ENCODE results near the gene PLA2G4B.
A peak's percentile ranks its signal among the peaks of the same experiment; 100 is the strongest.
"Not testable (repeated sequence)": the region's sequence is repeated elsewhere in the genome, so short reads cannot be mapped to it uniquely, and the experiment has no call there.

The PLA2G4B gene

DNA sequence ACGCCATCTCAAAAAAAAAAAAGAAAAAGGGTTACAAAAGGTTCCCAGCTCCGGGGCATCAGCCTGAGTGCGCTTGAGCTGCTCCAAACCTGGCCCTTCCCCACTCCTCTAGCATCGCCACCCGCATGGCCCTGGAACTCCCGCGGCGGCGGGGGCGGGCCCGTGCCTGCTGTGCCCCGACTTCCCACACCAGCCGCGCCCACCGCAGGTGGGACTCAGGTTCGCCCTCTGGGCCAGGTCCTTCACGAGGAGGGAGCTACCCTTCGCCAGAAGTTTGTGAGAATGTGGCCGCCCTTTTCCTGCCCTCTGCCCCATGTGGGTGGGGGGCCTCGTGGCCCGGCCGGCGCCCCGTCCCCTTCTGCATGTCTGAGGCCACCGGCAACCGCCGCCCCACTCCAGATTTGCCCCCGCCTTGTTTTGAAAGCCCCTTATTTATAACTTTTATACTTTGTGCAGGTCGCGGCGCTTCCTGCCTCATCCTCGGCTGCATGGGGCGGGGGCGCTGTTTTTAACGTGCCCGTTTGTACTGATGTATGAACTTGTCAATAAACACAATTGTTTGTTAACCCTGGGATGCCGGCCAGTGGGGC lies 11.3 kb upstream of the PLA2G4B start:
- Histone ChIP-seq H3K9ac (ENCODE audit: low read depth in 1 of 2, low read length in 2 of 2) (peak overlapping the region; percentile 48 to 54), H3K27ac (ENCODE audit: low read depth, low read length) (no peak overlapping the region), H3K36me3 (ENCODE audit: control insufficient read depth in 1 of 2, insufficient read depth in 2 of 2, low read length in 2 of 2) (peaks cover 13 to 35% of the 10 kb centered on the region in 2 donors), H3K9me3 (ENCODE audit: control insufficient read depth in 1 of 2, low read length in 2 of 2) (no peaks in the 10 kb centered on the region), H3K27me3 (ENCODE audit: control insufficient read depth in 1 of 2, insufficient read depth in 2 of 2, low read length in 2 of 2) (no peaks in the 10 kb centered on the region), H3K4me1 (ENCODE audit: control insufficient read depth in 1 of 2, insufficient read depth in 2 of 2, low read length in 2 of 2) (peaks cover 10 to 20% of the 10 kb centered on the region in 2 donors), H3K4me3 (ENCODE audit: low read depth in 1 of 2, low read length in 2 of 2) (peak overlapping the region; percentile 67 to 70)

GRCh38 chr15:41827880-41828806 lies 10.5 kb upstream of the PLA2G4B start, which contains the start of gene JMJD7:
TSS of gene JMJD7 (plus strand) at chr15:41828092. CDS start at chr15:41828125, 33 bp downstream.
- peak within 1 kb of the TSS; percentile 98 for H3K4me3 ChIP-seq (ENCODE audit: low read depth in 1 of 2, low read length in 2 of 2)
- H3K27me3 ChIP-seq (ENCODE audit: control insufficient read depth in 1 of 2, insufficient read depth in 2 of 2, low read length in 2 of 2), result no peaks in the 10 kb centered on the region
- H3K9me3 ChIP-seq (ENCODE audit: control insufficient read depth in 1 of 2, low read length in 2 of 2), result no peaks in the 10 kb centered on the region
- peaks cover 16 to 20% of the 10 kb centered on the region in 2 donors for H3K4me1 ChIP-seq (ENCODE audit: control insufficient read depth in 1 of 2, insufficient read depth in 2 of 2, low read length in 2 of 2)
- H3K9ac ChIP-seq (ENCODE audit: low read depth in 1 of 2, low read length in 2 of 2), result peak within 1 kb of the TSS; percentile 95 to 96
- peaks cover 13 to 31% of the 10 kb centered on the region in 2 donors for H3K36me3 ChIP-seq (ENCODE audit: control insufficient read depth in 1 of 2, insufficient read depth in 2 of 2, low read length in 2 of 2)
- H3K27ac ChIP-seq (ENCODE audit: low read depth, low read length), result peak within 1 kb of the TSS; percentile 61

GRCh38 chr15:41828807-41829141 lies 9.9 kb upstream of the PLA2G4B start:
- peak overlapping the region; percentile 61 for H3K27ac ChIP-seq (ENCODE audit: low read depth, low read length)
- H3K9me3 ChIP-seq (ENCODE audit: control insufficient read depth in 1 of 2, low read length in 2 of 2), result no peaks in the 10 kb centered on the region
- H3K9ac ChIP-seq (ENCODE audit: low read depth in 1 of 2, low read length in 2 of 2), result peak overlapping the region; percentile 95 to 96
- H3K36me3 ChIP-seq (ENCODE audit: control insufficient read depth in 1 of 2, insufficient read depth in 2 of 2, low read length in 2 of 2), result peaks cover 8 to 25% of the 10 kb centered on the region in 2 donors
- H3K4me1 ChIP-seq (ENCODE audit: control insufficient read depth in 1 of 2, insufficient read depth in 2 of 2, low read length in 2 of 2), result peaks cover 16 to 20% of the 10 kb centered on the region in 2 donors
- no peaks in the 10 kb centered on the region for H3K27me3 ChIP-seq (ENCODE audit: control insufficient read depth in 1 of 2, insufficient read depth in 2 of 2, low read length in 2 of 2)
- peak overlapping the region; percentile 98 for H3K4me3 ChIP-seq (ENCODE audit: low read depth in 1 of 2, low read length in 2 of 2)

GRCh38 chr15:41829959-41830646 lies 8.5 kb upstream of the PLA2G4B start:
- H3K4me1 ChIP-seq (ENCODE audit: control insufficient read depth in 1 of 2, insufficient read depth in 2 of 2, low read length in 2 of 2), result peaks cover 16 to 20% of the 10 kb centered on the region in 2 donors

DNA sequence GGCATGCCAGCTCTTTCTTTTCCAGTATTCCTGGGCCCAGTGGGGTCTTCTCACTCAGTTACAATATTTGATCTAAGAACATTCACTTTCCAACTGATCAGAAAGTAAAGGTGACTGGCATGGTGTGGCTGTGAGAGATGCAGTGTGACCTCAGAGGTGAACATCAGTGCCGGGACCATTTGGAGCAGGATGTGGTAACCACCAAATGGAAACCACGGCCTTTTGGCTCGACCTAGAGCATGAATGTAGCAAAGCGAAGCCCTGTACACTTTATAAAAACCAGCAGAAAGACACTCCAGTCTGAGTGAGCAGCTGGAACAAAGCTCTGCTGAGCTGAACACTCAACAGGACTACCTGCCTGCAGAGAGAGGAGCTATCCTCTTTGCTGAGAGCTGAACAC lies 7.4 kb upstream of the PLA2G4B start:
- H3K27ac ChIP-seq (ENCODE audit: low read depth, low read length); H3K9ac ChIP-seq (ENCODE audit: low read depth in 1 of 2, low read length in 2 of 2); H3K27me3 ChIP-seq (ENCODE audit: control insufficient read depth in 1 of 2, insufficient read depth in 2 of 2, low read length in 2 of 2); H3K9me3 ChIP-seq (ENCODE audit: control insufficient read depth in 1 of 2, low read length in 2 of 2); H3K4me3 ChIP-seq (ENCODE audit: low read depth in 1 of 2, low read length in 2 of 2): not testable (repeated sequence)
- Histone ChIP-seq H3K36me3 (ENCODE audit: control insufficient read depth in 1 of 2, insufficient read depth in 2 of 2, low read length in 2 of 2) (peaks cover 0 to 16% of the 10 kb centered on the region in 2 donors), H3K4me1 (ENCODE audit: control insufficient read depth in 1 of 2, insufficient read depth in 2 of 2, low read length in 2 of 2) (peaks cover 16 to 20% of the 10 kb centered on the region in 2 donors)

More at GRCh38 chr15:41829959-41830646, 8.5 kb upstream of the PLA2G4B start:
- no peaks in the 10 kb centered on the region for H3K9me3 ChIP-seq (ENCODE audit: control insufficient read depth in 1 of 2, low read length in 2 of 2)
- H3K9ac ChIP-seq (ENCODE audit: low read depth in 1 of 2, low read length in 2 of 2), result no peak overlapping the region
- peaks cover 0 to 16% of the 10 kb centered on the region in 2 donors for H3K36me3 ChIP-seq (ENCODE audit: control insufficient read depth in 1 of 2, insufficient read depth in 2 of 2, low read length in 2 of 2)
- H3K27me3 ChIP-seq (ENCODE audit: control insufficient read depth in 1 of 2, insufficient read depth in 2 of 2, low read length in 2 of 2), result no peaks in the 10 kb centered on the region
- no peak overlapping the region for H3K4me3 ChIP-seq (ENCODE audit: low read depth in 1 of 2, low read length in 2 of 2)
- H3K27ac ChIP-seq (ENCODE audit: low read depth, low read length), result no peak overlapping the region

- peaks cover 0 to 23% of the 10 kb centered on the region in 2 donors for H3K36me3 ChIP-seq (ENCODE audit: control insufficient read depth in 1 of 2, insufficient read depth in 2 of 2, low read length in 2 of 2)
- no peaks in the 10 kb centered on the region for H3K9me3 ChIP-seq (ENCODE audit: control insufficient read depth in 1 of 2, low read length in 2 of 2)
- no peak overlapping the region for H3K4me3 ChIP-seq (ENCODE audit: low read depth in 1 of 2, low read length in 2 of 2)
- H3K4me1 ChIP-seq (ENCODE audit: control insufficient read depth in 1 of 2, insufficient read depth in 2 of 2, low read length in 2 of 2), result peaks cover 16 to 20% of the 10 kb centered on the region in 2 donors
- no peak overlapping the region for H3K9ac ChIP-seq (ENCODE audit: low read depth in 1 of 2, low read length in 2 of 2)
- no peak overlapping the region for H3K27ac ChIP-seq (ENCODE audit: low read depth, low read length)
- no peaks in the 10 kb centered on the region for H3K27me3 ChIP-seq (ENCODE audit: control insufficient read depth in 1 of 2, insufficient read depth in 2 of 2, low read length in 2 of 2)
Measured at GRCh38 chr15:41832208-41832607, 6.4 kb upstream of the PLA2G4B start.

DNA sequence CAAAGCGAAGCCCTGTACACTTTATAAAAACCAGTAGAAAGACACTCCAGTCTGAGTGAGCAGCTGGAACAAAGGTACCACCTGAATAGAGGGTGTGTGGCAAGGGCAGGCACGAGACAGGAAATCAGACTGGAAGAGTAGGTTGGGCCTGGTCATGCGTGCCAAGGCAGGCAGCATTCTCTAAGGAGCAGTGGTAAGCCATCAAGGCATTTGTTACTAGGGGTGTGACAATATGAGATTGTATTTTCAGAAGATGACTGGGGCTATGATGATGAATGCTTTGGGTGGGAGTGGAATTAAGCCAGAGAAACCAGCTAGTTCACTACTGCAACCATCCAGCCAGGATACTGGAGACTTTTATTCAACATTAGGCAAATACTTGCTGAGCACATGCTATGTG lies 5.8 kb upstream of the PLA2G4B start:
- Histone ChIP-seq H3K27me3 (ENCODE audit: control insufficient read depth in 1 of 2, insufficient read depth in 2 of 2, low read length in 2 of 2) (no peaks in the 10 kb centered on the region), H3K9ac (ENCODE audit: low read depth in 1 of 2, low read length in 2 of 2) (no peak overlapping the region), H3K4me3 (ENCODE audit: low read depth in 1 of 2, low read length in 2 of 2) (no peak overlapping the region), H3K4me1 (ENCODE audit: control insufficient read depth in 1 of 2, insufficient read depth in 2 of 2, low read length in 2 of 2) (peaks cover 15 to 16% of the 10 kb centered on the region in 2 donors), H3K27ac (ENCODE audit: low read depth, low read length) (no peak overlapping the region), H3K36me3 (ENCODE audit: control insufficient read depth in 1 of 2, insufficient read depth in 2 of 2, low read length in 2 of 2) (peaks cover 0 to 24% of the 10 kb centered on the region in 2 donors), H3K9me3 (ENCODE audit: control insufficient read depth in 1 of 2, low read length in 2 of 2) (no peaks in the 10 kb centered on the region)

- H3K4me1 ChIP-seq (ENCODE audit: control insufficient read depth in 1 of 2, insufficient read depth in 2 of 2, low read length in 2 of 2), result peaks cover 10 to 11% of the 10 kb centered on the region in 2 donors
- no peaks in the 10 kb centered on the region for H3K27me3 ChIP-seq (ENCODE audit: control insufficient read depth in 1 of 2, insufficient read depth in 2 of 2, low read length in 2 of 2)
- peaks cover 0 to 24% of the 10 kb centered on the region in 2 donors for H3K36me3 ChIP-seq (ENCODE audit: control insufficient read depth in 1 of 2, insufficient read depth in 2 of 2, low read length in 2 of 2)
- H3K9me3 ChIP-seq (ENCODE audit: control insufficient read depth in 1 of 2, low read length in 2 of 2), result no peaks in the 10 kb centered on the region
- H3K27ac ChIP-seq (ENCODE audit: low read depth, low read length), result no peak overlapping the region
- no peak overlapping the region for H3K9ac ChIP-seq (ENCODE audit: low read depth in 1 of 2, low read length in 2 of 2)
- no peak overlapping the region for H3K4me3 ChIP-seq (ENCODE audit: low read depth in 1 of 2, low read length in 2 of 2)
Measured at GRCh38 chr15:41834096-41834495, 4.6 kb upstream of the PLA2G4B start.

DNA sequence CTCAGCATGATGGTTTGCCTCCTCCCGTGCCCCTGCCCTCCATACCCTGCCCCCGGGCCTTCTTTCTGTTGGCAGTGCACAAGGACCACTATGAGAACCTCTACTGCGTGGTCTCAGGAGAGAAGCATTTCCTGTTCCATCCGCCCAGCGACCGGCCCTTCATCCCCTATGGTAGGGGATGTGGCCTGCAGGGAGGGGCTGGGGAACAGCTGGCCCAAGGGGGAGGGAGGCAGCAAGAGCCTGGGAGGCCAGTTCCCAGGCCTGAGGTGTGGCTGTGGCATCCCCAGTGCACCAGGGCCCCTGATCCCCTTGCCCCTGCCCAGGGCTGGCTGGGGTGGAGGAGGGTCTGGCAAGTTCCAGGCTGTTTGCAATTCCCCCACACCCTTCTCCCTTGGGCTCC lies 2.6 kb upstream of the PLA2G4B start:
- Histone ChIP-seq H3K9ac (ENCODE audit: low read depth in 1 of 2, low read length in 2 of 2) (no peak overlapping the region), H3K4me3 (ENCODE audit: low read depth in 1 of 2, low read length in 2 of 2) (no peak overlapping the region), H3K36me3 (ENCODE audit: control insufficient read depth in 1 of 2, insufficient read depth in 2 of 2, low read length in 2 of 2) (peaks cover 0 to 31% of the 10 kb centered on the region in 2 donors), H3K27me3 (ENCODE audit: control insufficient read depth in 1 of 2, insufficient read depth in 2 of 2, low read length in 2 of 2) (no peaks in the 10 kb centered on the region), H3K27ac (ENCODE audit: low read depth, low read length) (no peak overlapping the region), H3K4me1 (ENCODE audit: control insufficient read depth in 1 of 2, insufficient read depth in 2 of 2, low read length in 2 of 2) (peaks cover 8% of the 10 kb centered on the region in 2 donors), H3K9me3 (ENCODE audit: control insufficient read depth in 1 of 2, low read length in 2 of 2) (no peaks in the 10 kb centered on the region)

Measured in duodenal mucosa (tissue), 2 donors.